LNCaP clone FGC (cell line): ENCODE data around the gene MGAT5.

Source experiments
- DNase-seq: peaks from one replicate; pipeline ENCODE4 v3.0.0-alpha.2; 2011; ENCODE audit warnings: low read depth
- H3K4me3 ChIP-seq: 2 replicates; pipeline ENCODE4 v1.5.1; 2011; ENCODE audit warnings: mild to moderate bottlenecking, low read depth, low read length, control low read depth
- CTCF ChIP-seq: IDR thresholded peaks from 2 replicates; pipeline ENCODE4 v1.5.1; 2012; ENCODE audit warnings: mild to moderate bottlenecking; ENCODE audit not compliant: control insufficient read depth, insufficient read depth; ENCODE audit errors: extremely low read depth

MGAT5 gene

GRCh38 chr2:134489732-134490384, 236.0 kb downstream of the MGAT5 start:
- DNase-seq = no peak
- TF ChIP-seq CTCF = no peak
- H3K4me3 ChIP-seq = no peak overlapping the region

- no peak for TF ChIP-seq CTCF
- H3K4me3 ChIP-seq = no peak overlapping the region
- DNase-seq = no peak
Observed at GRCh38 chr2:134490559-134490958, 236.7 kb downstream of the MGAT5 start.

GRCh38 chr2:134491022-134491421, 237.2 kb downstream of the MGAT5 start:
- DNase-seq = no peak
- H3K4me3 ChIP-seq = no peak overlapping the region
- no peak for TF ChIP-seq CTCF

- peak; percentile 78 for DNase-seq
- peak; percentile 69 for TF ChIP-seq CTCF
- H3K4me3 ChIP-seq = no peak overlapping the region
Observed at GRCh38 chr2:134491771-134492441, 238.0 kb downstream of the MGAT5 start.

- no peak for DNase-seq
- H3K4me3 ChIP-seq = no peak overlapping the region
- TF ChIP-seq CTCF = no peak
Observed at GRCh38 chr2:134493797-134494196, 239.9 kb downstream of the MGAT5 start.

GRCh38 chr2:134498654-134499053, 244.8 kb downstream of the MGAT5 start:
- no peak for DNase-seq
- TF ChIP-seq CTCF = no peak
- H3K4me3 ChIP-seq = no peak overlapping the region
